ENCODE results near the gene CCN5.

CCN5 gene

DNA sequence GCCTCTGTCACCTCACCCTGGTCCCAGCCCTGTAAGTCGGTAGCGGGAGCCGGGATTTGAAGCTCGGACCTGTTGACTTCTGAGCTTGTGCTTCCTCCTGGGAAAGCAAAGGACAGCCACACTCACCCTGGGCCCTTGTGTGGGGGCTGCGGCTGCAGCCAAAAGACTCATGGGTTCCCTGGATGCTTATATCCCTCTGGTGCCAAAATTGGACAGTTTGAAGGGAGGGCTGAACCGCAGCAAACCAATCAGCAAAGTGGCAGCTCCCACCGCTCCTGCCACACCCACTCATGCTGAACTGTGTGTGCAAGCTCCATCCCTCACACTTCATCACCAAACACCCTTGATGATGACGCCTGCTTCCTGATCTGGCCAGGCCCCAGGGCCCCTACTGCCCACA lies 3.9 kb upstream of the CCN5 start:
- DNase-seq (ENCODE audit: extremely low spot score, insufficient read length, low read depth) = no peak
- no peak for FAIRE-seq

DNA sequence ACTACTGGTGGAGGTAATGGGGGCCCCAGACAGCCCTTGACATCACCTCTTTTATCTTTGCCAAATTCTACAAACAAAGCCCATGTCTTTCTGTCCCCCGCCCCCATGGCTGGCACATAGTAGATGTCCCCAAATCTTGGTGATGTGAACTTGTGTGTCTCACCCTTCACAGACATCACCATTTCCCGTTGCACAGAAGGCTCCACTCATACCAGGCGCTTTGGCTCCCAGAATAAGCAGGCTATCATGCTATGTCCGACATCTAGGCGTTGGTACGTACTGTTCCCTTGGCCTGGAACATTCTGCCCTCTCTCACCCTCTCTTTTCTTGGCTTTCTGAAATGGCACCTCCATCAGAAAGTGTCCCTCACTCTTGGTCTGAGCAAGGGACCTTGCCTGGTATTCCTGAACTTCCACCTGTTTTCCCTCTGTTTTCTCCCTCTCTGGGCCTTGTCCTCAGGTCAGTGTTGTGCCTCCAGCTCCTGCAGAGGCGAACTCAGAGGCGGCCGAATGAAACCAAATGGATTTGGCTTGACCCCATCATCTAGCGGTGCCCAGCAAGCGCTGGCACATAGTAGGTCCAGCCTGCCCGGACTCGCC lies 968 bp upstream of the CCN5 start:
- no peak for FAIRE-seq
- no peak for DNase-seq (ENCODE audit: extremely low spot score, insufficient read length, low read depth)

DNA sequence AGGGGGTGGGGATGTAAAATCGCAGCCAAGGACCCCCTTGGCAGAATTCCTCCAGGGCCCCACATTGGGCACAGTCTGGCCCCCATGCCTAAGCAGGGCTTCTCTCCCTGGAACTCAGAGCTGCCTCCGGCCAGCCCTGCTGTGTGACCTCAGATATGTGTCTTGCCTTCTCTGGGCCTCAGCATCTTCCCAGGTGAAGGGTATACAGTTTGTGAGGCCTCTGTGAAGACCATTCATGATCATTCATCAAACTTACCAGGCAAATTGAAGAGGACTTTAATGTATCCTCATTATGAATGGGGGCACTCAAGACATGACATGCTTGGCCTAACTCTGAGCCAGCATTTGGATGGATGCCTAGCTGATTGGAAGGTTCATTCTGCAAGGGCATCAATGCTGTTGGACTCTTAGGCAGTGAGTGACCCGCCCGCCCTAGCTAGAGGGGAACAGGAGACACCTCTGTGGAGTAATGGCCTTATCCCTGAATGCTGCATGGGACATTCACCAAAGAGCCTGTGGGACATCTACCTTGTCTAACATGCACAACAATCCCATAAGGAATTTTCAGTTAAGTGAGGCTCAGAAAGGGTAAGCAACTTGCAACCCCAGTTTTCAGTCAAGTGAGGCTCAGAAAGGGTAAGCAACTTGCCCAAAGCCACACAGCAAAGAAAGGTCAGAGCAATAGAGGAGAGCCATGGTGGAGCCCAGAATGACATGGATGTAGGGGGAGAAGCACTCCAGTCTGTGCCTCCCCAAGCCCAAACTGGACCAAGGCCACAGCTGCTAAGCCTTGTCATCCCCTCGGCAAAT lies 535 bp downstream of the CCN5 start:
- DNase-seq (ENCODE audit: extremely low spot score, insufficient read length, low read depth) = no peak
- no peak for FAIRE-seq

DNA sequence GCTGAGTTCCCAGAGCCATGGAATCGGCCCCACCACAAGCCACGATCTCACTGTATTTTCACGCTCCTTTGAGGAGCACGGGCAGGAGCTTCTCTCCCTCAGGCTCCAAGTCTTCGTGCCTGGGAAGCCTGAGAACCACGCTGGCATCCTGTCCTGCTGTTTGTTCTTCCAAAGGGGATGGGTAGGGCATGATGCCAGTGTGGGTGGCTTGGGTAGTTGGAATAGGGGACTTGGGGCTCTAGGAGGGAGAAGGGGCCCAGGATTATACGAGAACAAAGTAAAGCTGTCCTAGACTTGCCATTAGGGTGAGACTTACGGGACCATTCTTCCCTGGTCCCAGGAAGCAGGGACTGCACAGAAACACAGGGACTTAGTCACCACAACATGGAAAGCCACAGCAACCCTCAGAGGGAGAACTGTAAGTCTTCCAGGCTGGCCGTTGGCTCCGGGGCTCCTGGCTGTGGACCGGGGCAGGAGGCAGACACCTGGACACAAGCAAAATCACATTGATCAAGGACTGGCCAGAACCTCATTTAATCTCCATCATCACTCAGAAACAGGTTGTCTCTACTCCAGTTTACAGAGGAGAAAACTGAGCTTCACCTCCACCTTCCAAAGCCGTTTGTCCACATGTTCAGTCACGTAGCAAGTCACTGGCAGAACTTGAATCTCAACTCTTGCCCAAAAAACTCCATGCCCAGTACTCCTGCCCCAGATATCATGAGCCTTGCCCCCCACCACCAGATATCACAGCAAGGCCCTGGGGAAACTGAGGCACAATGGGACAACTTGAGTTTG lies 1.3 kb downstream of the CCN5 start:
- DNase-seq (ENCODE audit: extremely low spot score, insufficient read length, low read depth) (no peak), FAIRE-seq (no peak)

DNA sequence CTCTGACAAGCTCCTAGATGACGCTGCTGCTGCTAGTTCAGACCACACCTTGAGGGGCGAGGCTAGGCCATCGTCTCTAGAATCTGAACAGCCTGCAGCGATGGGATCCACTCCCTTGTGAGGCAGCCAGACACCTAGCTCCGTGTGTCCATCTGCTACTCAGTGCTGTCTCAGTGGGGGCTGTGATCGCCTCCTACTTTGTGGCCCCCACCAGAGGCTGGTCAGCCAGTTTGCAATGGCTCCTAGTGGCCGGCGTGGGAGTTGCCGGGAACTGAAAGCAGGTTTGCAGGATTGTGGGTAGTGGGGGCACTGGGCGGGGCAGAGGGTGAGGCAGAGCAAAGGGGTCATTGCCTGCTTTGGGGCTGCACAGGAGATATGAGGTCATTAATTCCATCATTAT lies 2.8 kb downstream of the CCN5 start:
- FAIRE-seq = no peak
- DNase-seq (ENCODE audit: extremely low spot score, insufficient read length, low read depth) = no peak

DNA sequence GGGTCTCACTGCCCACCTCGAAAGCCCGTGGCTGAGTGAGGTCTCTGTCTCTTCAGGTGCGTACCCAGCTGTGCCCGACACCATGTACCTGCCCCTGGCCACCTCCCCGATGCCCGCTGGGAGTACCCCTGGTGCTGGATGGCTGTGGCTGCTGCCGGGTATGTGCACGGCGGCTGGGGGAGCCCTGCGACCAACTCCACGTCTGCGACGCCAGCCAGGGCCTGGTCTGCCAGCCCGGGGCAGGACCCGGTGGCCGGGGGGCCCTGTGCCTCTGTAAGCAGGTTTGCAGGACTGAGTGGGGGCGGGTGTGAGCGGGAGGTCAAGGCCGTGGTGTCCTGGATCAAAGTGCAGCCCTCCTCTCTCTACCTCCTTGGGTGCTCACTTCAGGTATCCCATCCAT lies 4.7 kb downstream of the CCN5 start:
- FAIRE-seq = no peak
- no peak for DNase-seq (ENCODE audit: extremely low spot score, insufficient read length, low read depth)

DNA sequence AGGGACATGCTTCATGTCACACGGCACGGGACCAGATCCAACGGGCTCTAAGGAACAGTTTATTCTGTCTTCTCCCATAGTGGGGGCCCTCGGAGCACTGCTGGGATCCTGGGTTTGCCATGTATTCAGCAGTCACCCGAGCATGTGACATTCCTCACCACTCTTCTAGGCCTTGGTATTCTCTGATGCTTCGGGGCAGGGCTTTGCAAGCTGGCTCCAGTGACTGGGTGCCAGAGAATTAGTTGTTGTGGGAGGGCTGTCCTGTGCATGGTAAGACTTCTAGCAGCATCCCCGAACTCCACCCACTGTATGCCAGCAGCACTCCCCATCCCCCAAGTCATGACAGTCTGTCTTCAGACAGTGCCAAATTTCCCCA lies 5.4 kb downstream of the CCN5 start:
- FAIRE-seq = no peak
- no peak for DNase-seq (ENCODE audit: extremely low spot score, insufficient read length, low read depth)

DNA sequence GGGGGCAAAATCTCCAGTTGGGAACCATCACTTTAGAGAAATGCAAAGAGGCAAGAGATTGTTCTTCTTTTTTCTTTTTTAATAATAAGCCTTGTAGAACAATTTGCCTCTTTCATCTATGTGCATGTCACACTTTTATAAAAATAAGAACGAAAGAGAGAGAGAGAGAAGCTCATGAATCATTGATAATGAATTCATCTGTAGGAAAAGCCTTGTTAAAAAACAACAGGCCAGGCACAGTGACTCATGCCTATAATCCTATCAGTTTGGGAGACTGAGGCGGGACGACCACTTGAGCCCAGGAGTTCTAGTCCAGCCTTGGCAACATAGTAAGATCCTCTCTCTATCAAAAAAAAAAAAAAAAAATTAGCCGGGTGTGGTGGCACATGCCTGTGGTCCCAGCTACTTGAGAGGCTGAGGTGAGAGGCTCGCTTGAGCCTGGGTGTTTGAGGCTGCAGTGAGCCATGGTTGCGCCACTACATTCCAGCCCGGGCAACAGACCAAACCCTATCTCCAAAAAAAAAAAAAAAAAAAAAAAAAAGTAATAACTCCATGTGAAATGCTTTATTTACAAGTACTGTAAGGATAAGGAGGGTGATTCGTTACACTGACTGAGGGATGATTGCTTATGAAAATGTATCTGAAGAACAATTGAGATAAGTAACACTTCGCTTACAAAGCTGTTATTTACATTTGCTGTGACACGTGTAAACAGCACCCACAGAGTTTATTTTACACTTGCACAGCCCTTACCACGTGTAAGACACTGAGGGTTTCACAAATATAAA lies 6.0 kb downstream of the CCN5 start:
- no peak for FAIRE-seq
- no peak for DNase-seq (ENCODE audit: extremely low spot score, insufficient read length, low read depth)

DNA sequence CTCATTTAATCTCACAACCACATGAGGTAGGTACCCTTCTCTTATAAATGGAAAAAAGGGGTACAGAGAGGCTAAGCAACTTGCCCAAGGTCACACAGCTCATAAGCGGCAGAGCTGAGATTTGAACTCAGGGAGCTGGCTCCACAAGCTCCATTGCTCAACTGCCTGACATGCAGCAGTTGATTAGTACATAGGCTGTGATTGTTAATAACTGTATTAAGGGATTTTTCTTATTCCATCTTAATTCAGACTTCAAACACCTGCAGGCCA lies 6.6 kb downstream of the CCN5 start:
- FAIRE-seq (no peak), DNase-seq (ENCODE audit: extremely low spot score, insufficient read length, low read depth) (no peak)

DNA sequence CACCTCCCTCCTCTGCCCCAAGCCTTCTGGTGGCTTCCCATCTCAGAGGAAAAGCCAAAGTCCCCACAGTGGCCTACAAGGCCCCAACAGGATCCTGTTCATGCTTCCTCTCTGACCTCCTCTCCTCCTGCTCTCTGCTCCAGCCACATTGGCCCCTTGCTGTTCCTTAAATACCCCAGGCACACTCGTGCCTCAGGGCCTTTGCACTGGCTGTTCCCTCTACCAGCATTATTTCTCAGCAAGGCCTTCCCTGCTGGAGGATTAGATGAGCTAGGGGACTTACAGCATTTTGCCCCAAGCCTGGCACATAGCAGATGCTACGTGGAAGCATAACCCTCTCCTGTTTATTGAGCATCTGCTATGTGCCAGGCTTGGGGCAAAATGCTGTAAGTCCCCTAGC lies 7.8 kb downstream of the CCN5 start:
- FAIRE-seq (no peak), DNase-seq (ENCODE audit: extremely low spot score, insufficient read length, low read depth) (no peak)

DNA sequence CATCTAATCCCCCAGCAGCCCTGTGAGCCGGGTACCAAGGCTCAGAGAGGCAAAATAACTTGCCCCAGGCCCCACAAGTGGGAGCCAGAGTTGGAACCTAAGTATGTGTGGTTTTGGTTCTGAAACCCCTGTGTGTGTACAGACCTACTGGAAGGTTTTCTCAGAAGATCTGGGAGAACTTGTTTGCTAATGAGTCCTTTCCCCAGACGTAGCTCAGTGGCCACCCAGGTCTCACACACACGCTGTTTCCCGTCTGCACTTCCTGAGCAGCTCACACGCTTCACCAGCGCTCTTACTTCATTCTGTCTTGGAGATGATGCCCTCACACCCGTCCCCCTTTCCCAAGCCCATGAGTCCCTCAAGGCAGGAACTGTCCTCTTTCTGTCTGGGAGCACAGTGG lies 8.2 kb downstream of the CCN5 start:
- FAIRE-seq = no peak
- DNase-seq (ENCODE audit: extremely low spot score, insufficient read length, low read depth) = no peak

DNA sequence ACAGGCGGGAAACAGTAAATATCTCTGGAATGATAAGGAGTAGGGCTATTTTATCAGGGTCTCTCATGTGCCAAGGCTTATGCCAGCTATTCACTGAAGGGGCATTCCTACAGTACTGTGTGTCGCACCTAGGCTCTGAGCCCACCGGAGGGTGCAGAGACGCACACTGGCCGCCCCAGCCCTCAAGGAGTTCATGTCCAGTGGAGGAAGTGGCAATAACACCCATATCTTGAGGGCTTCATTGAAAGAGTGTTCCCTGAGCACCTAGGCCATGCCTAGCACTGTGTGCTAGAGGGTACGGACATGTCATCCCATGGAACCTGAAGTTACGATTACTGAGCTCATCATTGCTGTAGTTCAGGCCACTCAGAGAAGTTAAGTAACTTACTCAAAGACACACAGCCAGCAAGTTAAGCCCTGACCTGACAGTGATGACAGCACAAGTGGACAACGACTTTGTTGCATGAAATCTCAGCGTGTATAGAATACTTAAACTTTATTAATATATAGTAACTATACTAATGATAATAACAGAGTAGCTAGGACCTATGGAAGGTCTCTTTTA lies 8.7 kb downstream of the CCN5 start:
- DNase-seq (ENCODE audit: extremely low spot score, insufficient read length, low read depth) = no peak
- FAIRE-seq = no peak

DNA sequence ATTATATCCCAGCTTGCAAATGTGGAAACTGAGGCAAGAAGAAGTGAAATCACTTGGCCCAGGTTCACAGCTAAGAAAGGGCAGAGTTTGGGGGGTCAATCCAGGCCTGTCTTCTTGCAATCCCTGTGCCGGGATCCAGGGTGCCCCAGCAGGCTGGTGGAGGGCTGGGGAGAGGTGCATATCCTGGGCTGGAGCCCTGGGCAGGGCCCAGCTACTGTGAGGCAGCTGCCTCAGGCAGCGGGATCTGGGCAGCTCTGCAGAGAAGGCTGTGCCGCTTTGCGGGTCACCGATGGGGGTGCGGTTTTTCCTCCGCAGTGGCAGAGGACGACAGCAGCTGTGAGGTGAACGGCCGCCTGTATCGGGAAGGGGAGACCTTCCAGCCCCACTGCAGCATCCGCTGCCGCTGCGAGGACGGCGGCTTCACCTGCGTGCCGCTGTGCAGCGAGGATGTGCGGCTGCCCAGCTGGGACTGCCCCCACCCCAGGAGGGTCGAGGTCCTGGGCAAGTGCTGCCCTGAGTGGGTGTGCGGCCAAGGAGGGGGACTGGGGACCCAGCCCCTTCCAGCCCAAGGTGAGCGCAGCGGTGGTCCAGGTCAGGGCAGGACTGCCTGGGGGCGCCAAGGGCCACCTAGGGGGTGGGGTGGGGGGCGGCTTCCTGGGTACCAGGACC lies 9.4 kb downstream of the CCN5 start:
- FAIRE-seq = no peak
- no peak for DNase-seq (ENCODE audit: extremely low spot score, insufficient read length, low read depth)

DNA sequence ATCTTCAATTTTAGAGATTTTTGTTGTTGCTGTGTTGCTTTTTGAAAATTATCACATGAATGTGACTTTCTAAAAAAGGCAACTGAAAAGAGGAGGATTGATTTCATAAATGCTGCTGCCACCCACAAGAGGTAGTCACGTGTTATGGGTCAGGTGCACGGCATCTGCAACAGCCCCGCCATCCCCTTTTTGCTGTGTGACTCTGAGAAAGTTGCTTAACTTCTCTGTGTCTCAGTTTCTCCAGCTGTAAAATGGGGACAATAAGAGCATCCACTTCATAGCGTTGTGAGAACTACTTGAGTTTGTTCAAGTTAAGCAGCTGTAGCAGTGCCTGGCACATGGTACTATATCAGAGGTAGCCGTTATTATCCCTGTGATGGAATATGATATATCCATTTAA lies 10.7 kb downstream of the CCN5 start:
- DNase-seq (ENCODE audit: extremely low spot score, insufficient read length, low read depth) (no peak), FAIRE-seq (no peak)

DNA sequence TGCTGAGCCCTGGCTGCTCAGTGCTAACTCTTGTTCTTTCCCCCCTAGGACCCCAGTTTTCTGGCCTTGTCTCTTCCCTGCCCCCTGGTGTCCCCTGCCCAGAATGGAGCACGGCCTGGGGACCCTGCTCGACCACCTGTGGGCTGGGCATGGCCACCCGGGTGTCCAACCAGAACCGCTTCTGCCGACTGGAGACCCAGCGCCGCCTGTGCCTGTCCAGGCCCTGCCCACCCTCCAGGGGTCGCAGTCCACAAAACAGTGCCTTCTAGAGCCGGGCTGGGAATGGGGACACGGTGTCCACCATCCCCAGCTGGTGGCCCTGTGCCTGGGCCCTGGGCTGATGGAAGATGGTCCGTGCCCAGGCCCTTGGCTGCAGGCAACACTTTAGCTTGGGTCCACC lies 11.9 kb downstream of the CCN5 start:
- no peak for FAIRE-seq
- no peak for DNase-seq (ENCODE audit: extremely low spot score, insufficient read length, low read depth)

DNA sequence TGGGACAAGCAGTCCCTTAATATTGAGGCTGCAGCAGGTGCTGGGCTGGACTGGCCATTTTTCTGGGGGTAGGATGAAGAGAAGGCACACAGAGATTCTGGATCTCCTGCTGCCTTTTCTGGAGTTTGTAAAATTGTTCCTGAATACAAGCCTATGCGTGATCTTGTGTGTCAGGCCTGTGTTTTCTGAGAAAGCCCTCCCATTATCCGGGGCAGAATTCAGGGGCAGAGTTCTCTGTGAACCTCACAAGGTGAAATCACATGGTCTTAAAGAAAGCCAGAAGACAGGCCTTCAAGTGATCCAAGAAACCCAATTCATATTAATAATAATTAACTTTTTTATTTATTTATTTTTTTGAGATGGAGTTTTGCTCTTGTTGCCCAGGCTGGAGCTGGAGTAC lies 12.5 kb downstream of the CCN5 start:
- DNase-seq (ENCODE audit: extremely low spot score, insufficient read length, low read depth) = no peak
- no peak for FAIRE-seq

DNA sequence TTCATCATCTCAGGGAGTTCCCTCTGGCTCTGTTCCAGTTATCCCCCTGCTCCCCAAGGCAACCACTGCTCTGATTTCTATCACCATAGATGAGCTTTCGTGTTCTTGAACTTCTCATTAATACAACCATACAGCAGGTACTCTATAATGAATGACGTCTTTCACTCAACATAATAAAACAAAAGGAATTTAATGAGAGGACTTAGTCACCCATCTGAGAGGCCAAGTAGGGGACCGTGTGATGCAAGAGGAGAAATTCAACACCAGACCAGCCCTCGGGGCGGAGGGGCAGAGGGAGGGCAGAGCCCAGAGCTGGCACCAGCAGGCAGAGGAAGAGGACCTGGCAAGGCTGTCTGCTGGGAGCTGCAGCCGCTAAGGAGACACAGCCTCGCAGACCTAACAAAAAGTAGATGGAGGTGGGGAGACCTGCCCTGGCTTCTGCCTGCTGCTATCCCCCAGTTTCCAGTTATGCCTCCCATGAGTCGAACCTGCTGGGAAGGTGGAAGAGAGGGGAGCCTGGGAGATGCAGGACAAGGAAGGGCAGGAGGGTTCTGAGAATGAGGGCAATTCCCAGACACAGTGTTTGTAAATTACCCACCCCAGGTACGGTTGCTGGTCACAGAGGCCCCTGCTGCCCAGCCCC lies 13.8 kb downstream of the CCN5 start:
- FAIRE-seq (no peak), DNase-seq (ENCODE audit: extremely low spot score, insufficient read length, low read depth) (no peak)

DNA sequence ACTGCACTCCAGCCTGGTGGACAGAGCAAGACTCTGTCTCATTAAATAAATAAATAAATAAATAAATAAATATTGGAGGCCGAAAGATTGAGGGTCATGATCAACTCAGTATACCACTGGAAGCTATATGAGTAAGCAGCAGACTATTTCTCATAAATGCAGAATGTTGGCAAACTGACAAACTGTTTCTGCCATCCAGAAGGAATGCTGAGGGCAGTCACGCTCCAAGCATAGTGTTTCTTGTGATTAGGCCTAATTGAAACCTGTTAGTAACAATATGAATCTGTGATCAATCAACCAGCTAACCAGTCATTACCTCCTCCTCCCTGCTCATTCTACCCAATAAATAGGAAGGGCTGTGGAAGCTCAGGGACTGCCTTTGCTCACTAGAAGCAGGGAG lies 15.3 kb downstream of the CCN5 start:
- DNase-seq (ENCODE audit: extremely low spot score, insufficient read length, low read depth) (no peak), FAIRE-seq (no peak)

DNA sequence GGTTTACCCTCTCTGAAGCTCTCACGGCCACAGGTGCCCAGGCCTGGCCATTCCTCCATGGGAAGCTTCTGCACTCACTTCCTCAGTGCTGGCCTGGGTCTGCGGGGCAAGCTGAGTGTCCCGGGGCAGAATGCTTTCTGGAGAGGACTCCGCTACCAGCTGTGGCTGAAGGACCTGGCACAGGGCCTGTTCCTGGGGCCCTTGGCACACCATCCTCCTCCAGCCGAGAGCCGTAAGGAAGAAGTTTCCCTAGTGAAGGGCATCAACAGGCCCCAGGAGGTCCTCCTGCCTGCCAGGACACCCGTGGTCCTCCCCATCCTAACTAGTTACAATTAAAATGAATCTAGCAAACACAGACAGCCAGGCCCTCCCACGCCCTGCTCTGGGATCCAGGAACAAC lies 16.5 kb downstream of the CCN5 start:
- DNase-seq (ENCODE audit: extremely low spot score, insufficient read length, low read depth) (no peak), FAIRE-seq (no peak)

DNA sequence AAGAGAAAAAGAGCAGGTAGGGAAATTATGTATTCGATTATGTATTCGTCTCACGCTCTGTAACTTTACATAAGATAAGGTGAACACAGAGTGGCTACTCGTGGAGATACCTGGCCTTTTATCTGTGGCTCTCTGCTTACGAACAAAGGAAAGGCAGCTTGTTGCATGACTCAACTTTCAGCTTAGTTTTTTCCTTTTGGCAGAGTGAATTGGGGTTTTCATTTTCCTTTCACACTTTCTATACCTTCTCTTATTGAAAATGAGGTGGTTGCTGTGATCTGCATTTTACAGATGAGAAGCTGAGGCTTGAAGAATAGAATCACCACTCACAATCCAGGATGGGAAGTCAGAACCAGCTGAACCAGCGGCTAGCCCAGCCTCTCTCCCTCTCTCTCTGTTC lies 17.2 kb downstream of the CCN5 start:
- FAIRE-seq (no peak), DNase-seq (ENCODE audit: extremely low spot score, insufficient read length, low read depth) (no peak)
